Neural cell (in vitro differentiated cells): ENCODE data around the gene MAP1LC3B2. TPM values are rescaled to one million over a fixed set of nuclear protein-coding genes. Genes with fewer than 3 reads are reported as not detected.

Experiments
- H2AFZ ChIP-seq: fragments of 200-600, 300-800 bp; sonication (generic), shearing (Covaris generic); 2 replicates; pipeline ENCODE4 v1.6.0; 2014; ENCODE audit warnings: low read depth, mild to moderate bottlenecking, antibody characterized with exemption, low read length, moderate library complexity
- H3F3A ChIP-seq: fragments of 200-600 bp; shearing (Covaris generic); 2 replicates; pipeline ENCODE4 v1.6.1; 2016; ENCODE audit warnings: mild to moderate bottlenecking, moderate library complexity, mixed read lengths, antibody characterized with exemption, low read length; ENCODE audit not compliant: insufficient read depth, poor library complexity, severe bottlenecking
- H3K27ac ChIP-seq: fragments of 200-600, 300-800 bp; sonication (generic), shearing (Covaris generic); 2 replicates; pipeline ENCODE4 v1.5.1; 2014; ENCODE audit warnings: mild to moderate bottlenecking, low read length, moderate library complexity
- H3K27me3 ChIP-seq: fragments of 300-800, 200-600 bp; sonication (generic), shearing (Covaris generic); 2 replicates; pipeline ENCODE4 v1.6.0; 2014; ENCODE audit warnings: mild to moderate bottlenecking, low read depth, low read length, moderate library complexity; ENCODE audit not compliant: insufficient read depth
- H3K36me3 ChIP-seq: fragments of 300-800, 200-600 bp; sonication (generic), shearing (Covaris generic); 2 replicates; pipeline ENCODE4 v1.5.1; 2014; ENCODE audit warnings: mild to moderate bottlenecking, antibody characterized with exemption, low read length, moderate library complexity; ENCODE audit not compliant: insufficient read depth
- H3K4me2 ChIP-seq: fragments of 300-800, 200-600 bp; sonication (generic), shearing (Covaris generic); 2 replicates; pipeline ENCODE4 v1.6.0; 2014; ENCODE audit warnings: mild to moderate bottlenecking, low read length
- H3K4me3 ChIP-seq: fragments of 300-800, 200-600 bp; sonication (generic), shearing (Covaris generic); 2 replicates; pipeline ENCODE4 v1.5.1; 2014; ENCODE audit warnings: mild to moderate bottlenecking, low read length, moderate library complexity
- H3K79me2 ChIP-seq: fragments of 200-600 bp; shearing (Covaris generic); replicated peaks from 2 replicates; pipeline ENCODE4 v1.6.0; 2014; ENCODE audit warnings: mild to moderate bottlenecking, low read length, moderate library complexity; ENCODE audit not compliant: insufficient read depth
- H3K9ac ChIP-seq: fragments of 300-800, 200-600 bp; sonication (generic), shearing (Covaris generic); 2 replicates; pipeline ENCODE4 v1.6.1; 2016; ENCODE audit warnings: mild to moderate bottlenecking, low read length, mixed read lengths
- H3K9me2 ChIP-seq: fragments of 200-600 bp; shearing (Covaris generic); 2 replicates; pipeline ENCODE4 v1.6.1; 2016; ENCODE audit warnings: mild to moderate bottlenecking, low read length, mixed read lengths; ENCODE audit not compliant: insufficient read depth
- H3K9me3 ChIP-seq: fragments of 200-600, 300-800 bp; sonication (generic), shearing (Covaris generic); 2 replicates; pipeline ENCODE4 v1.6.1; 2016; ENCODE audit warnings: mild to moderate bottlenecking, mixed run types, low read length, moderate library complexity, mixed read lengths
- H4K20me1 ChIP-seq: fragments of 200-600 bp; shearing (Covaris generic); 2 replicates; pipeline ENCODE4 v1.6.1; 2016; ENCODE audit warnings: mild to moderate bottlenecking, mixed run types; ENCODE audit not compliant: insufficient read depth
- CTCF ChIP-seq: fragments of 450-650 bp; IDR thresholded peaks from 2 replicates; pipeline ENCODE4 v1.5.1; 2014; ENCODE audit warnings: antibody characterized with exemption, mild to moderate bottlenecking, moderate library complexity; ENCODE audit not compliant: poor library complexity, severe bottlenecking
- EP300 ChIP-seq: fragments of 450-650 bp; conservative IDR thresholded peaks from 2 replicates; pipeline ENCODE4 v1.6.1; 2014; ENCODE audit warnings: antibody characterized with exemption, mild to moderate bottlenecking, moderate library complexity; ENCODE audit not compliant: poor library complexity, severe bottlenecking
- EZH2 ChIP-seq: fragments of 200-600, 300-800 bp; shearing (Covaris generic), sonication (generic); IDR thresholded peaks from 2 replicates; pipeline ENCODE4 v1.6.1; 2014; ENCODE audit warnings: antibody characterized with exemption, low read length, borderline replicate concordance, mild to moderate bottlenecking; ENCODE audit not compliant: insufficient read depth, poor library complexity, severe bottlenecking
- MXI1 ChIP-seq: fragments of 450-650 bp; conservative IDR thresholded peaks from 2 replicates; pipeline ENCODE4 v1.6.1; 2014; ENCODE audit warnings: antibody characterized with exemption, mild to moderate bottlenecking; ENCODE audit not compliant: poor library complexity, severe bottlenecking
- POLR2AphosphoS5 ChIP-seq: IDR thresholded peaks from 2 replicates; pipeline ENCODE4 v1.6.1; 2012
- RAD21 ChIP-seq: fragments of 450-650 bp; conservative IDR thresholded peaks from 2 replicates; pipeline ENCODE4 v1.6.1; 2014; ENCODE audit warnings: antibody characterized with exemption, mild to moderate bottlenecking, moderate library complexity
- REST ChIP-seq: IDR thresholded peaks from 2 replicates; pipeline ENCODE4 v1.6.1; 2012; ENCODE audit warnings: borderline replicate concordance
- SMC3 ChIP-seq: fragments of 450-650 bp; conservative IDR thresholded peaks from 2 replicates; pipeline ENCODE4 v1.6.1; 2014; ENCODE audit warnings: antibody characterized with exemption, mild to moderate bottlenecking, moderate library complexity; ENCODE audit not compliant: poor library complexity
- TAF1 ChIP-seq: IDR thresholded peaks from 2 replicates; pipeline ENCODE4 v1.6.1; 2012; ENCODE audit warnings: low read depth
- polyA plus RNA-seq: library from polyadenylated mRNA; depleted of rRNA; stranded (reverse); fragments of >200 nt; gene quantifications from 2 replicates; pipeline ENCODE4 v1.2.3, GENCODE V29; 2014

Gene MAP1LC3B2
- polyA plus RNA-seq, 1 donor from 2014 or later: 3.9 TPM

- H3K4me3 ChIP-seq: no peak overlapping the region
- H3K4me2 ChIP-seq: no peak overlapping the region
- H2AFZ ChIP-seq: no peak overlapping the region
- no peaks in the 10 kb centered on the region for H3K27me3 ChIP-seq
- no peaks in the 10 kb centered on the region for H3K79me2 ChIP-seq
- H3F3A ChIP-seq: no peaks in the 10 kb centered on the region
- H3K27ac ChIP-seq: no peak overlapping the region
- no peaks in the 10 kb centered on the region for H3K9me2 ChIP-seq
- H3K9me3 ChIP-seq: no peaks in the 10 kb centered on the region
- H3K9ac ChIP-seq: no peak overlapping the region
- TF ChIP-seq REST (no peak), TAF1 (no peak), POLR2AphosphoS5 (no peak), MXI1 (no peak), EZH2 (no peak), EP300 (no peak)
- no peaks in the 10 kb centered on the region for H3K36me3 ChIP-seq
- no peaks in the 10 kb centered on the region for H4K20me1 ChIP-seq
These were observed 42.5 kb upstream of the MAP1LC3B2 start for GRCh38 chr12:116516657-116517056.

- Histone ChIP-seq H3K36me3 (no peaks in the 10 kb centered on the region), H3K27me3 (no peaks in the 10 kb centered on the region), H3K9me2 (no peaks in the 10 kb centered on the region), H3K27ac (no peak overlapping the region), H3F3A (no peaks in the 10 kb centered on the region), H4K20me1 (no peaks in the 10 kb centered on the region), H3K9ac (no peak overlapping the region), H3K4me2 (no peak overlapping the region), H3K9me3 (no peaks in the 10 kb centered on the region), H3K79me2 (no peaks in the 10 kb centered on the region), H2AFZ (no peak overlapping the region), H3K4me3 (no peak overlapping the region)
- no peak for TF ChIP-seq REST
- no peak for TF ChIP-seq EZH2
- no peak for TF ChIP-seq EP300
- TF ChIP-seq POLR2AphosphoS5: no peak
- no peak for TF ChIP-seq MXI1
- TF ChIP-seq TAF1: no peak
- TF ChIP-seq RAD21: no peak
- no peak for TF ChIP-seq SMC3
- no peak for TF ChIP-seq CTCF
These were observed 41.6 kb upstream of the MAP1LC3B2 start for GRCh38 chr12:116517431-116518045.
